Inflammatory macrophage treated with lipopolysaccharide for 1 hour (primary cell): ENCODE data around the gene ACAD11.

Experiments used
- DNase-seq, 2 donors: peaks; one replicate each; pipeline ENCODE4 v3.0.0-alpha.2; 2020 to 2022

Gene ACAD11

GRCh38 chr3:132659365-132660051, at the start of gene ACAD11:
Gene ACAD11 (minus strand): TSS chr3:132659809. CDS start chr3:132659751, 58 bp downstream.
- peak; percentile 53 to 63 for DNase-seq

GRCh38 chr3:132703733-132704132, 44.1 kb upstream of the ACAD11 start:
- DNase-seq: no peak

- no peak for DNase-seq
These were observed 35.8 kb upstream of the ACAD11 start for GRCh38 chr3:132695422-132695821.

- DNase-seq: no peak
These were observed 35.4 kb upstream of the ACAD11 start for GRCh38 chr3:132694991-132695390.

- DNase-seq: no peak
These were observed 30.4 kb upstream of the ACAD11 start for GRCh38 chr3:132690040-132690439.

GRCh38 chr3:132682201-132682600, 22.6 kb upstream of the ACAD11 start:
- DNase-seq: no peak

- DNase-seq: no peak
These were observed 21.8 kb upstream of the ACAD11 start for GRCh38 chr3:132681421-132681820.

GRCh38 chr3:132679911-132680310, 20.3 kb upstream of the ACAD11 start:
- no peak for DNase-seq

GRCh38 chr3:132675408-132675807, 15.8 kb upstream of the ACAD11 start:
- no peak for DNase-seq

GRCh38 chr3:132669256-132669777, 9.7 kb upstream of the ACAD11 start:
- no peak for DNase-seq

GRCh38 chr3:132665230-132665745, 5.7 kb upstream of the ACAD11 start:
- DNase-seq: no peak

- no peak for DNase-seq
These were observed 2.6 kb upstream of the ACAD11 start for GRCh38 chr3:132662212-132662611.

GRCh38 chr3:132661101-132661500, 1.5 kb upstream of the ACAD11 start:
- DNase-seq: no peak

- DNase-seq: peak in 1 of 2 donors; percentile 6
These were observed 1.1 kb upstream of the ACAD11 start for GRCh38 chr3:132660811-132661070.

- DNase-seq: peak; percentile 40 to 57
These were observed 622 bp upstream of the ACAD11 start, which contains the start of gene UBA5 for GRCh38 chr3:132660052-132660810. Gene UBA5 (plus strand): TSS chr3:132660329. CDS start chr3:132660538, 209 bp downstream.

GRCh38 chr3:132659000-132659364, 627 bp downstream of the ACAD11 start:
- DNase-seq: peak in 1 of 2 donors; percentile 16

- no peak for DNase-seq
These were observed 1.5 kb downstream of the ACAD11 start for GRCh38 chr3:132657869-132658747.

GRCh38 chr3:132655471-132655870, 4.1 kb downstream of the ACAD11 start:
- DNase-seq: no peak

GRCh38 chr3:132654721-132655120, 4.9 kb downstream of the ACAD11 start:
- DNase-seq: no peak

GRCh38 chr3:132654190-132654589, 5.4 kb downstream of the ACAD11 start:
- DNase-seq: no peak

- no peak for DNase-seq
These were observed 6.9 kb downstream of the ACAD11 start for GRCh38 chr3:132652640-132653270.

- DNase-seq: no peak
These were observed 9.5 kb downstream of the ACAD11 start for GRCh38 chr3:132650153-132650552.

GRCh38 chr3:132645058-132645457, 14.6 kb downstream of the ACAD11 start:
- no peak for DNase-seq
